ENCODE data around the gene GUCY2D. TPM values are rescaled to one million over a fixed set of nuclear protein-coding genes. Genes with fewer than 3 reads are reported as not detected.

GUCY2D gene
- total and polyA plus RNA-seq, 2 donors: not detected

DNA sequence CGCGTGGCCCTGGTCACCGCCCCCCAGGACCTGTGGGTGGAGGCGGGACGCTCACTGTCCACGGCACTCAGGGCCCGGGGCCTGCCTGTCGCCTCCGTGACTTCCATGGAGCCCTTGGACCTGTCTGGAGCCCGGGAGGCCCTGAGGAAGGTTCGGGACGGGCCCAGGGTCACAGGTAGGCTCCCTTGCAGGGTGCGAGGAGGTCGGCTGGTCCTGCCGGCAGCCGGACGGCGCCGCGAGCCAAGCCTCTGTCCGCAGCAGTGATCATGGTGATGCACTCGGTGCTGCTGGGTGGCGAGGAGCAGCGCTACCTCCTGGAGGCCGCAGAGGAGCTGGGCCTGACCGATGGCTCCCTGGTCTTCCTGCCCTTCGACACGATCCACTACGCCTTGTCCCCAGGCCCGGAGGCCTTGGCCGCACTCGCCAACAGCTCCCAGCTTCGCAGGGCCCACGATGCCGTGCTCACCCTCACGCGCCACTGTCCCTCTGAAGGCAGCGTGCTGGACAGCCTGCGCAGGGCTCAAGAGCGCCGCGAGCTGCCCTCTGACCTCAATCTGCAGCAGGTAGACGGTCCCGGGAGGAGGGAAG, 1.3 kb downstream of the GUCY2D start:
- Histone ChIP-seq H3K4me3 (ENCODE audit: low read depth, low read length) (no peak overlapping the region), H3K36me3 (ENCODE audit: insufficient read depth) (no peaks in the 10 kb centered on the region), H3K27ac (ENCODE audit: low read depth) (no peak overlapping the region), H3K4me1 (ENCODE audit: insufficient read depth) (no peaks in the 10 kb centered on the region)
- DNase-seq (ENCODE audit: extremely low spot score): no peak
- WGBS: 48% methylated on average over 44 of the region's 44 CpGs

GRCh38 chr17:8004899-8005298, 2.5 kb downstream of the GUCY2D start:
- no peak for DNase-seq (ENCODE audit: extremely low spot score)
- WGBS: 92% methylated on average over 6 of the region's 6 CpGs
- H3K4me3 ChIP-seq (ENCODE audit: low read depth, low read length): no peak overlapping the region
- H3K27ac ChIP-seq (ENCODE audit: low read depth): no peak overlapping the region
- no peaks in the 10 kb centered on the region for H3K36me3 ChIP-seq (ENCODE audit: insufficient read depth)
- no peaks in the 10 kb centered on the region for H3K4me1 ChIP-seq (ENCODE audit: insufficient read depth)

- Histone ChIP-seq H3K27ac (ENCODE audit: low read depth) (no peak overlapping the region), H3K4me3 (ENCODE audit: low read depth, low read length) (no peak overlapping the region), H3K36me3 (ENCODE audit: insufficient read depth) (no peaks in the 10 kb centered on the region), H3K4me1 (ENCODE audit: insufficient read depth) (no peaks in the 10 kb centered on the region)
- no peak for DNase-seq (ENCODE audit: extremely low spot score)
- 92% methylated on average over 1 of the region's 1 CpG for WGBS
Measured at GRCh38 chr17:8005357-8005756, 2.9 kb downstream of the GUCY2D start.

- no peak for DNase-seq (ENCODE audit: extremely low spot score)
- no peaks in the 10 kb centered on the region for H3K4me1 ChIP-seq (ENCODE audit: insufficient read depth)
- H3K36me3 ChIP-seq (ENCODE audit: insufficient read depth): no peaks in the 10 kb centered on the region
- WGBS: 95% methylated on average over 30 of the region's 30 CpGs
- no peak overlapping the region for H3K4me3 ChIP-seq (ENCODE audit: low read depth, low read length)
- no peak overlapping the region for H3K27ac ChIP-seq (ENCODE audit: low read depth)
Measured at GRCh38 chr17:8005967-8006730, 3.7 kb downstream of the GUCY2D start.

GRCh38 chr17:8006836-8007680, 4.6 kb downstream of the GUCY2D start:
- no peaks in the 10 kb centered on the region for H3K4me1 ChIP-seq (ENCODE audit: insufficient read depth)
- no peak for DNase-seq (ENCODE audit: extremely low spot score)
- 76% methylated on average over 14 of the region's 14 CpGs for WGBS
- no peaks in the 10 kb centered on the region for H3K36me3 ChIP-seq (ENCODE audit: insufficient read depth)
- no peak overlapping the region for H3K4me3 ChIP-seq (ENCODE audit: low read depth, low read length)
- H3K27ac ChIP-seq (ENCODE audit: low read depth): no peak overlapping the region

DNA sequence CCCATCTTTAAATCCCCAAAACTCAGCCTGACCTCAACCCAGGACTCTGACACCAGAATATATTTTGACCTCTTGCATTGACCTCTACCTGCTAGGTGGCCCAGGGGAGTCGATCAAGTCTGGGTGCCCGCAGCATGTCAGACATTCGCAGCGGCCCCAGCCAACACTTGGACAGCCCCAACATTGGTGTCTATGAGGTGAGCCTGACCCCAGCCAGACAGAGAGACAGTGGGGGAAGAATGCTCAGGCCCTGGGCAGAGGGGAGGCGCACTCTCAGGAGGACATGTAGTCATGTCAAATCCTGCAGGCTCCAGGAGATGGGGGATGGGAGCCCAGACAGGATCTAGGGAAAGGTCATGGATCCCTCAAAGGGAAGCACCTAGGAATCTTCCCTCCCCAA, 5.4 kb downstream of the GUCY2D start:
- H3K27ac ChIP-seq (ENCODE audit: low read depth): no peak overlapping the region
- WGBS: 97% methylated on average over 5 of the region's 5 CpGs
- no peak overlapping the region for H3K4me3 ChIP-seq (ENCODE audit: low read depth, low read length)
- DNase-seq (ENCODE audit: extremely low spot score): no peak
- H3K36me3 ChIP-seq (ENCODE audit: insufficient read depth): no peaks in the 10 kb centered on the region
- H3K4me1 ChIP-seq (ENCODE audit: insufficient read depth): no peaks in the 10 kb centered on the region

- no peaks in the 10 kb centered on the region for H3K36me3 ChIP-seq (ENCODE audit: insufficient read depth)
- DNase-seq (ENCODE audit: extremely low spot score): no peak
Measured at GRCh38 chr17:8012045-8012580, 9.7 kb downstream of the GUCY2D start.

DNA sequence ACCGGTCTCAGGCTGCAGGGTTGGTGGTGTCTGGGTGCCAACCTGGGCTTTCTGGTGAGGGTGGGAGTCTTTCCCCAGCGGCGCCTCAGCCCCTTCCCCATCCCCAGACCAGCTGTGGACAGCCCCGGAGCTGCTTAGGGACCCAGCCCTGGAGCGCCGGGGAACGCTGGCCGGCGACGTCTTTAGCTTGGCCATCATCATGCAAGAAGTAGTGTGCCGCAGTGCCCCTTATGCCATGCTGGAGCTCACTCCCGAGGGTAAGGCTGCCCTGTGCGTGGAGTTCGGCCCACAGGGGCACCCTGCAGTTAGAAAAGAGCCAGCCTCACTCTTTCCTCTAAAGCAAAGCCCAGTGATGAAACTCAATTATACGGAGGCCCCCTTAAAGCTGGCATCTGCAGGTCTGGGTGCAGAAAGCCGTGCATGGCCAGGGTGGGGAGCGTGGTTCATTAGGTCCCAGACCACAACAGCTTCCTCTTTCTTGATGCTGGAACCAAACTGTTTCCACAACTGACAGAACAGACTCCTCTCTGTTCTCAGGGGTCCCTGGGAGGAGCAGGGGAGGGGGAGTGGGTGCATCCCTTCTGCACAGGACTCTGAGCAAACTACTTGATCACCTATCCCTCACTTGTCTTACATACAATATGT, 10.7 kb downstream of the GUCY2D start:
- Histone ChIP-seq H3K4me3 (ENCODE audit: low read depth, low read length) (no peak overlapping the region), H3K36me3 (ENCODE audit: insufficient read depth) (no peaks in the 10 kb centered on the region), H3K27ac (ENCODE audit: low read depth) (no peak overlapping the region), H3K4me1 (ENCODE audit: insufficient read depth) (no peaks in the 10 kb centered on the region)
- WGBS: 79% methylated on average over 17 of the region's 17 CpGs
- DNase-seq (ENCODE audit: extremely low spot score): no peak

More at GRCh38 chr17:8012045-8012580, 9.7 kb downstream of the GUCY2D start:
- Histone ChIP-seq H3K4me1 (ENCODE audit: insufficient read depth) (no peaks in the 10 kb centered on the region), H3K27ac (ENCODE audit: low read depth) (no peak overlapping the region), H3K4me3 (ENCODE audit: low read depth, low read length) (no peak overlapping the region)
- 85% methylated on average over 15 of the region's 15 CpGs for WGBS

DNA sequence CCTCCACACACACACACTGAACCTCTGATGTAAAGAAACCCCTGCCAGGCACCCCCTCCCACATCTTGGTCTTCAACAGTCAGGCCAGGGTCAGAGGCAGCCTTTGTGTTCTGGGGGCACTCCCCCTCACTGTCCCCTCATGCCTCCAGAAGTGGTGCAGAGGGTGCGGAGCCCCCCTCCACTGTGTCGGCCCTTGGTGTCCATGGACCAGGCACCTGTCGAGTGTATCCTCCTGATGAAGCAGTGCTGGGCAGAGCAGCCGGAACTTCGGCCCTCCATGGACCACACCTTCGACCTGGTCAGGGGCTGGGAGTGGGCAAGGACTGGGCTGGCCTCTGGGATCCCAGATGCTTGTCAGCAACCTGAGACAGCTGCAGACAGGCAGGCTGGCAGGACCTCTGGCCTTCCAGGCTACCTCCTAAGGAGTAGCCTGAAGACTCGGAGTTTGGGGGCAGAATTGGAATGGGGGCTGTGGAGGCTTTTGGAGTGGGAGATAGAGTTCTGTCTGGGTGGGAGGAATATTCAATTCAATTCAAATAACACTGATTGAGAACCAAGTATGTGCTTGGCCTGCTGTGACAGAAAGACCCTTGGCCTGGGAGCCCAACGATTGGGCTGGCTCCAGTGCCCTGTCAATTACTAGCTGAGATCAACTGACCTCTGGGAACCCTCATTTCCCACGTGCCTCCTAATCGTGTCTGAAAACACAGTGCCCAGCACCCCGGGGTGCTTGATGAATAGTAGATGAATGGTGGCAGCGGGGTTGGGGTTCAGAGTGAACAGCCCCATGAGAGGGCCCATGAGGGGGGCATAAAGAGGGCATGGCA, 11.5 kb downstream of the GUCY2D start:
- 86% methylated on average over 12 of the region's 12 CpGs for WGBS

DNA sequence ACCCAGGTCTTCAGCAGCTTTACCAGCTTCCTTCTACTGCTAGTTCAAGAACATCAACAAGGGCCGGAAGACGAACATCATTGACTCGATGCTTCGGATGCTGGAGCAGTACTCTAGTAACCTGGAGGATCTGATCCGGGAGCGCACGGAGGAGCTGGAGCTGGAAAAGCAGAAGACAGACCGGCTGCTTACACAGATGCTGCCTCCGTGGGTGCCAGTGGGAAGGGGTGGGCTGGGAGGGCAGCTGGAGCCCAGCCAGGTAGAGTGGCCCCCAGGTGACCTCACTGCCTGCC, 12.1 kb downstream of the GUCY2D start:
- Histone ChIP-seq H3K4me3 (ENCODE audit: low read depth, low read length) (no peak overlapping the region), H3K27ac (ENCODE audit: low read depth) (no peak overlapping the region), H3K4me1 (ENCODE audit: insufficient read depth) (no peaks in the 10 kb centered on the region), H3K36me3 (ENCODE audit: insufficient read depth) (no peaks in the 10 kb centered on the region)
- no peak for DNase-seq (ENCODE audit: extremely low spot score)
- 94% methylated on average over 9 of the region's 9 CpGs for WGBS

More for the DNA sequence above, 11.5 kb downstream of the GUCY2D start:
- H3K4me3 ChIP-seq (ENCODE audit: low read depth, low read length): no peak overlapping the region
- no peak for DNase-seq (ENCODE audit: extremely low spot score)
- no peak overlapping the region for H3K27ac ChIP-seq (ENCODE audit: low read depth)
- H3K4me1 ChIP-seq (ENCODE audit: insufficient read depth): no peaks in the 10 kb centered on the region
- no peaks in the 10 kb centered on the region for H3K36me3 ChIP-seq (ENCODE audit: insufficient read depth)

DNA sequence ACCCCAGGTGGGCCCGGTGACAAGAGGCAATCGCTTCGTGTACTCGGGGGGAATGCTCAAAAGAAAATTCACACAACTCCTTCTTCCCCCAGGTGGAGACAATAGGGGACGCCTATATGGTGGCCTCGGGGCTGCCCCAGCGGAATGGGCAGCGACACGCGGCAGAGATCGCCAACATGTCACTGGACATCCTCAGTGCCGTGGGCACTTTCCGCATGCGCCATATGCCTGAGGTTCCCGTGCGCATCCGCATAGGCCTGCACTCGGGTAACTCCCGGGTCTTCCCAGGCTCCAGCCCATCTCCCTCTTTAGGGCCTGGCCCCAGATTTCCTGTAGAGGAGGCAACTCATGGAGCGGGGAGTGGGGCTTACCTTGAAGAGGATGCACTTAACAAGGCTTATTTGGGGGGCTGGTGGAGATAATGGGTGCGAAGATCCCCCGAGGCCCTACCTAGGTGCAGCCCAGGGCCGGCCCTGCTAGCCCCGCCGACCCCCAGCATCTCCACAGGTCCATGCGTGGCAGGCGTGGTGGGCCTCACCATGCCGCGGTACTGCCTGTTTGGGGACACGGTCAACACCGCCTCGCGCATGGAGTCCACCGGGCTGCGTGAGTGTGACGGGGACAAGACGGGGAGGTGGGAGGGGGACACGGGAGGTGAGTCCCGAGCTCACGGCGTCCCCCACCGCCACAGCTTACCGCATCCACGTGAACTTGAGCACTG, 13.0 kb downstream of the GUCY2D start:
- 67% methylated on average over 44 of the region's 44 CpGs for WGBS
- DNase-seq (ENCODE audit: extremely low spot score): no peak
- Histone ChIP-seq H3K27ac (ENCODE audit: low read depth) (no peak overlapping the region), H3K36me3 (ENCODE audit: insufficient read depth) (no peaks in the 10 kb centered on the region), H3K4me1 (ENCODE audit: insufficient read depth) (no peaks in the 10 kb centered on the region), H3K4me3 (ENCODE audit: low read depth, low read length) (no peak overlapping the region)

DNA sequence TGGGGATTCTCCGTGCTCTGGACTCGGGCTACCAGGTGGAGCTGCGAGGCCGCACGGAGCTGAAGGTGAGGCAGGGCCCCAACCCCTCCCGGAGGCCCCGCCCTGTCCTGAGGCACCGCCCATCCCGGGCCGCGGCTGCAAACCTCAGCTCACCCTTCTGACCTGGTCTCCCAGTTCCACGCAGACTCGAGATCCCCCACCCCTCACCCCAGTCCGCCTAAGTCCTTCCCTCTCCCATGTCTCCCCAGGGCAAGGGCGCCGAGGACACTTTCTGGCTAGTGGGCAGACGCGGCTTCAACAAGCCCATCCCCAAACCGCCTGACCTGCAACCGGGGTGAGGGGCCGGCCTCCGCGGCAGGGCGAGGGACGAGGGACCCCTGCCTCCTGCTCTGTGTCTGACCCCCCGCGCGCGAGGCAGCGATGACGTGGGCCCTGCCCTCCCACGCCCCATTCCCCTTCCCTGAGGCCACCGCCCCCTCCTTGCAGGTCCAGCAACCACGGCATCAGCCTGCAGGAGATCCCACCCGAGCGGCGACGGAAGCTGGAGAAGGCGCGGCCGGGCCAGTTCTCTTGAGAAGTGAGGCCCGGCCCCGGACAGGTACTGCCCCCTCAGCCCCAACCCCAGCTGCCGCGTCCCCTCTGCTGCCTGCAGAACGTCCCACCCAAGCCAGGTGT, 13.7 kb downstream of the GUCY2D start:
- WGBS: 2% methylated on average over 46 of the region's 46 CpGs
- DNase-seq (ENCODE audit: extremely low spot score): no peak
- Histone ChIP-seq H3K4me3 (ENCODE audit: low read depth, low read length) (peak overlapping the region; percentile 9), H3K4me1 (ENCODE audit: insufficient read depth) (no peaks in the 10 kb centered on the region), H3K36me3 (ENCODE audit: insufficient read depth) (no peaks in the 10 kb centered on the region), H3K27ac (ENCODE audit: low read depth) (no peak overlapping the region)
